K562 (cell line): ENCODE results near the gene LYPD5. TPM values are rescaled to one million over a fixed set of nuclear protein-coding genes. Genes with fewer than 3 reads are reported as not detected.

Experiments used
- ATF7 ChIP-seq: fragments of 450-650 bp; IDR thresholded peaks from 2 replicates; pipeline ENCODE4 v1.7.1; 2014; ENCODE audit warnings: mild to moderate bottlenecking, moderate library complexity
- BCOR ChIP-seq: fragments of 450-650 bp; IDR thresholded peaks from 2 replicates; pipeline ENCODE4 v1.6.1; 2016
- CEBPB ChIP-seq: fragments of 450-650 bp; IDR thresholded peaks from 2 replicates; pipeline ENCODE4 v1.6.1; 2016; ENCODE audit warnings: missing genetic modification characterization, missing compliant biosample characterization
- E2F3 ChIP-seq: fragments of 250-450 bp; sonication (Bioruptor Pico); IDR thresholded peaks from 2 replicates; pipeline ENCODE4 v1.4.0; 2020; ENCODE audit warnings: mild to moderate bottlenecking
- EGR1 ChIP-seq: fragments of 450-650 bp; conservative IDR thresholded peaks from 2 replicates; pipeline ENCODE4 v1.6.1; 2017; ENCODE audit warnings: mild to moderate bottlenecking
- JUN ChIP-seq, 2 experiments: sonication (generic) in 1 of 2; formaldehyde crosslinking in 1 of 2; IDR thresholded peaks; 2 replicates each; pipeline versions ENCODE4 v1.6.1 to v1.8.0; 2012 to 2022; ENCODE audit warnings: borderline replicate concordance in 2 of 2, mild to moderate bottlenecking in 2 of 2, improper control_type of control experiment in 1 of 2, low read depth in 1 of 2, low read length in 1 of 2, missing genetic modification reagents in 1 of 2
- KHSRP ChIP-seq: fragments of 450-650 bp; IDR thresholded peaks from 2 replicates; pipeline ENCODE4 v1.6.1; 2017
- KLF10 ChIP-seq: fragments of 250-450 bp; sonication (Bioruptor Pico); IDR thresholded peaks from 2 replicates; pipeline ENCODE4 v1.6.1; 2021; ENCODE audit warnings: matching md5 sums
- KLF16 ChIP-seq: IDR thresholded peaks from 2 replicates; pipeline ENCODE4 v1.6.1; 2016; ENCODE audit warnings: antibody characterized with exemption
- KLF6 ChIP-seq: fragments of 250-450 bp; sonication (Bioruptor Pico); IDR thresholded peaks from 2 replicates; pipeline ENCODE4 v1.4.0; 2020; ENCODE audit warnings: mild to moderate bottlenecking, moderate library complexity, borderline replicate concordance
- MCM5 ChIP-seq: fragments of 450-650 bp; IDR thresholded peaks from 2 replicates; pipeline ENCODE4 v1.6.1; 2016; ENCODE audit warnings: low read depth
- NCOA2 ChIP-seq, 2 experiments: fragments of 450-650 bp; IDR thresholded peaks; 2 replicates each; pipeline ENCODE4 v1.6.1; 2018; ENCODE audit warnings: mild to moderate bottlenecking in 2 of 2, moderate library complexity in 1 of 2; ENCODE audit not compliant: partially characterized antibody in 2 of 2
- NFRKB ChIP-seq: fragments of 450-650 bp; IDR thresholded peaks from 2 replicates; pipeline ENCODE4 v1.6.1; 2016; ENCODE audit warnings: low read depth
- PCBP1 ChIP-seq: fragments of 200-400 bp; formaldehyde crosslinking; IDR thresholded peaks from 2 replicates; pipeline ENCODE4 v1.6.1; 2018; ENCODE audit warnings: mild to moderate bottlenecking, low read depth, low read length; ENCODE audit not compliant: poor library complexity, severe bottlenecking
- PHF21A ChIP-seq: fragments of 450-650 bp; IDR thresholded peaks from 2 replicates; pipeline ENCODE4 v1.6.1; 2017; ENCODE audit warnings: low read depth, borderline replicate concordance
- PRPF4 ChIP-seq: fragments of 200-400 bp; formaldehyde crosslinking; IDR thresholded peaks from one replicate; pipeline ENCODE4 v1.6.1; 2017; ENCODE audit warnings: low read length, low read depth, mild to moderate bottlenecking; ENCODE audit not compliant: insufficient read depth, poor library complexity, severe bottlenecking
- SIRT6 ChIP-seq: IDR thresholded peaks from one replicate; pipeline ENCODE4 v1.6.1; 2012; ENCODE audit warnings: low read depth, mild to moderate bottlenecking, control low read depth, inconsistent platforms, low read length, moderate library complexity
- THRB ChIP-seq: fragments of 450-650 bp; formaldehyde crosslinking; conservative IDR thresholded peaks from 2 replicates; pipeline ENCODE4 v1.4.0; 2022; ENCODE audit warnings: mild to moderate bottlenecking, missing genetic modification characterization
- ZNF311 ChIP-seq: fragments of 250-450 bp; sonication (Bioruptor Pico); IDR thresholded peaks from 2 replicates; pipeline ENCODE4 v1.4.0; 2020; ENCODE audit warnings: mild to moderate bottlenecking, moderate library complexity
- ZNF77 ChIP-seq: fragments of 250-450 bp; sonication (Bioruptor Pico); IDR thresholded peaks from 2 replicates; pipeline ENCODE4 v1.5.0; 2020
- polyA plus RNA-seq, 8 experiments: library from polyadenylated mRNA; depleted of rRNA in 4 of 8; stranded (reverse) in 5 of 8; unstranded in 3 of 8; fragments of >200 nt; fragmentation: Nextera tagmentation in 2 of 8; fragmentation: Illumina TruSeq in 1 of 8; extraction: Ambion mirVana in 2 of 8; extraction: Trizol in 1 of 8; gene quantifications; 2 replicates each; pipeline versions ENCODE4 v1.2.1 to v1.2.3, GENCODE V29; 2011 to 2014; ENCODE audit warnings: inconsistent platforms in 1 of 8, missing spikeins in 1 of 8
- total RNA-seq, 7 experiments: library from RNA; depleted of rRNA in 6 of 7; stranded (reverse); fragments of >200 nt in 6 of 7; fragmentation: Illumina TruSeq in 2 of 7; extraction: Trizol in 2 of 7; gene quantifications; 2 replicates each; pipeline versions ENCODE4 v1.2.1 to v1.2.3, GENCODE V29; 2011 to 2021; ENCODE audit warnings: low replicate concordance in 1 of 7
- TF ChIP-seq, protein P1 (sequence below), 2 experiments: fragments of 450-650 bp in 1 of 2; sonication (generic) in 1 of 2; formaldehyde crosslinking in 1 of 2; IDR thresholded peaks; 2 replicates each; pipeline versions ENCODE4 v1.7.1 to v1.9.0; 2016 to 2022; ENCODE audit warnings: inconsistent platforms in 1 of 2, mild to moderate bottlenecking in 1 of 2, missing genetic modification reagents in 1 of 2

Gene LYPD5
- total and polyA plus RNA-seq, 9 of the 15 experiments (the other 6 are each of a cell fraction or from before 2014, with no cell fraction given), result 0.03 to 0.22 (median 0.10) TPM; not detected in 3

DNA sequence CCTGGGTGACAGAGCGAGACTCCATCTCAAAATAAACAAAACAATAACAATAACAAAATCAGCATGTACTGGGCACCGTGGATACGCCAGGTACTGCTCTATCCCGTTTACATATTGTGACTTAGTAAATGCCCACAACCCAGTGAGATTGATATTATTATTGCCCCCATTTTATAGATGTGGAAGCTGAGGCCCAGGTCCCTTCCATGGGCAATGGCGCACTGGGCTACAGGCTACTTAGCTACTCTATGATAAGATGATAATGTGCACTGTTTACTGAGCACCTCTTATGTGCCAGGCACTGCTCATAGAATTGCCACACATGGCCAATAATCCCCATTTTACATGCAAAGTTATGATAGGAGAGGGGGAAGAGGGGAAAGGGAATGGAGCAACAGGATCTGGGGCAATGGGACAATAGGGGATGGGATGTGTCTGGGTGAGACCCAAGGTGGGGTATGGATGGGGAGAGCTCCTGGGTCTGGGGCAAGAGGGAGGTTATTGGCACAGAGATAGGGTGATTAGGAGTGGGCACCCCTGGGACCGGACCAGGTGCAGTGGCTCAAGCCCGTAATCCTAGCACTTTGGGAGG lies 26.9 kb downstream of the LYPD5 start (continued):
- no peak for TF ChIP-seq KLF10 (CRISPR knock-in tag)
- TF ChIP-seq ZNF77 (CRISPR knock-in tag), result no peak
- no peak for TF ChIP-seq JUN (IDR thresholded peaks at IDR 0.05; ENCODE audit: borderline replicate concordance, low read depth, low read length)
- no peak for TF ChIP-seq JUN (CRISPR knock-in tag; IDR thresholded peaks at IDR 0.05; ENCODE audit: borderline replicate concordance)
- TF ChIP-seq PHF21A, result no peak
- no peak for TF ChIP-seq ZNF311 (CRISPR knock-in tag)
- peak; percentile 98 for TF ChIP-seq BCOR
- no peak for TF ChIP-seq ATF7
- no peak for TF ChIP-seq CEBPB (tag)
- no peak for TF ChIP-seq MCM5
- TF ChIP-seq THRB (CRISPR knock-in tag), result no peak
- no peak for TF ChIP-seq KLF16
- TF ChIP-seq NFRKB, result no peak
- TF ChIP-seq, protein P1, sequence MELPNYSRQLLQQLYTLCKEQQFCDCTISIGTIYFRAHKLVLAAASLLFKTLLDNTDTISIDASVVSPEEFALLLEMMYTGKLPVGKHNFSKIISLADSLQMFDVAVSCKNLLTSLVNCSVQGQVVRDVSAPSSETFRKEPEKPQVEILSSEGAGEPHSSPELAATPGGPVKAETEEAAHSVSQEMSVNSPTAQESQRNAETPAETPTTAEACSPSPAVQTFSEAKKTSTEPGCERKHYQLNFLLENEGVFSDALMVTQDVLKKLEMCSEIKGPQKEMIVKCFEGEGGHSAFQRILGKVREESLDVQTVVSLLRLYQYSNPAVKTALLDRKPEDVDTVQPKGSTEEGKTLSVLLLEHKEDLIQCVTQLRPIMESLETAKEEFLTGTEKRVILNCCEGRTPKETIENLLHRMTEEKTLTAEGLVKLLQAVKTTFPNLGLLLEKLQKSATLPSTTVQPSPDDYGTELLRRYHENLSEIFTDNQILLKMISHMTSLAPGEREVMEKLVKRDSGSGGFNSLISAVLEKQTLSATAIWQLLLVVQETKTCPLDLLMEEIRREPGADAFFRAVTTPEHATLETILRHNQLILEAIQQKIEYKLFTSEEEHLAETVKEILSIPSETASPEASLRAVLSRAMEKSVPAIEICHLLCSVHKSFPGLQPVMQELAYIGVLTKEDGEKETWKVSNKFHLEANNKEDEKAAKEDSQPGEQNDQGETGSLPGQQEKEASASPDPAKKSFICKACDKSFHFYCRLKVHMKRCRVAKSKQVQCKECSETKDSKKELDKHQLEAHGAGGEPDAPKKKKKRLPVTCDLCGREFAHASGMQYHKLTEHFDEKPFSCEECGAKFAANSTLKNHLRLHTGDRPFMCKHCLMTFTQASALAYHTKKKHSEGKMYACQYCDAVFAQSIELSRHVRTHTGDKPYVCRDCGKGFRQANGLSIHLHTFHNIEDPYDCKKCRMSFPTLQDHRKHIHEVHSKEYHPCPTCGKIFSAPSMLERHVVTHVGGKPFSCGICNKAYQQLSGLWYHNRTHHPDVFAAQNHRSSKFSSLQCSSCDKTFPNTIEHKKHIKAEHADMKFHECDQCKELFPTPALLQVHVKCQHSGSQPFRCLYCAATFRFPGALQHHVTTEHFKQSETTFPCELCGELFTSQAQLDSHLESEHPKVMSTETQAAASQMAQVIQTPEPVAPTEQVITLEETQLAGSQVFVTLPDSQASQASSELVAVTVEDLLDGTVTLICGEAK (IDR thresholded peaks at IDR 0.05), result no peak
- TF ChIP-seq, protein P1 (CRISPR knock-in tag; IDR thresholded peaks at IDR 0.05), result no peak
- TF ChIP-seq E2F3 (CRISPR knock-in tag), result no peak
- no peak for TF ChIP-seq PCBP1
- TF ChIP-seq KHSRP, result no peak
- TF ChIP-seq NCOA2 (IDR thresholded peaks at IDR 0.05; ENCODE audit: partially characterized antibody in 2 of 2), result no peak
- TF ChIP-seq SIRT6, result no peak
- no peak for TF ChIP-seq EGR1
- no peak for TF ChIP-seq PRPF4
- no peak for TF ChIP-seq KLF6 (CRISPR knock-in tag)
